Measurements from ENCODE around the gene PDE6C.
A peak's percentile ranks its signal among the peaks of the same experiment; 100 is the strongest.

Gene PDE6C

GRCh38 chr10:93608421-93608820 lies 3.9 kb upstream of the PDE6C start:
- DNase-seq, result no peak
- no peak overlapping the region for H3K27ac ChIP-seq (ENCODE audit: insufficient read depth in 1 of 2, low read depth in 1 of 2, low read length in 2 of 2, poor library complexity in 1 of 2, severe bottlenecking in 2 of 2)
- ChIA-PET POLR2A (no interaction called here), CTCF (no interaction called here)
- H3K27me3 ChIP-seq (replicated peaks in 2 of 5; ENCODE audit: control insufficient read depth in 4 of 5, insufficient read depth in 5 of 5, low read length in 4 of 5), result peaks cover 0 to 2% (median 1%) of the 10 kb centered on the region in 5 experiments
- no peaks in the 10 kb centered on the region for H3K9me3 ChIP-seq (ENCODE audit: control extremely low read depth in 1 of 5, control insufficient read depth in 4 of 5, insufficient read depth in 2 of 5, low read depth in 1 of 5, low read length in 4 of 5)
- no CpG with 5 or more reads among the region's 3 CpGs for WGBS (ENCODE audit: insufficient coverage)
- H3K36me3 ChIP-seq (ENCODE audit: control insufficient read depth in 4 of 4, insufficient read depth in 4 of 4, low read length in 3 of 4), result no peaks in the 10 kb centered on the region
- H3K4me1 ChIP-seq (ENCODE audit: control extremely low read depth in 1 of 4, control insufficient read depth in 4 of 4, insufficient read depth in 4 of 4, low read length in 3 of 4), result peaks cover 0 to 6% (median 6%) of the 10 kb centered on the region in 4 experiments
- no peak overlapping the region for H3K4me3 ChIP-seq (ENCODE audit: control insufficient read depth in 1 of 7, extremely low read depth in 1 of 7, insufficient read depth in 4 of 7, low read depth in 2 of 7, low read length in 6 of 7)

GRCh38 chr10:93613126-93613525 lies 789 bp downstream of the PDE6C start:
- ChIA-PET CTCF (no interaction called here), POLR2A (no interaction called here)
- Histone ChIP-seq H3K4me3 (ENCODE audit: control insufficient read depth in 1 of 7, extremely low read depth in 1 of 7, insufficient read depth in 4 of 7, low read depth in 2 of 7, low read length in 6 of 7) (no peak overlapping the region), H3K4me1 (ENCODE audit: control extremely low read depth in 1 of 4, control insufficient read depth in 4 of 4, insufficient read depth in 4 of 4, low read length in 3 of 4) (peaks cover 0 to 19% (median 5%) of the 10 kb centered on the region in 4 experiments), H3K9me3 (ENCODE audit: control extremely low read depth in 1 of 5, control insufficient read depth in 4 of 5, insufficient read depth in 2 of 5, low read depth in 1 of 5, low read length in 4 of 5) (no peaks in the 10 kb centered on the region), H3K27me3 (replicated peaks in 2 of 5; ENCODE audit: control insufficient read depth in 4 of 5, insufficient read depth in 5 of 5, low read length in 4 of 5) (no peaks in the 10 kb centered on the region), H3K27ac (ENCODE audit: insufficient read depth in 1 of 2, low read depth in 1 of 2, low read length in 2 of 2, poor library complexity in 1 of 2, severe bottlenecking in 2 of 2) (no peak overlapping the region), H3K36me3 (ENCODE audit: control insufficient read depth in 4 of 4, insufficient read depth in 4 of 4, low read length in 3 of 4) (no peaks in the 10 kb centered on the region)
- DNase-seq, result no peak
- 97% methylated on average over 3 of the region's 3 CpGs for WGBS (ENCODE audit: insufficient coverage)

GRCh38 chr10:93614101-93614825 lies 1.9 kb downstream of the PDE6C start:
- no peaks in the 10 kb centered on the region for H3K27me3 ChIP-seq (replicated peaks in 2 of 5; ENCODE audit: control insufficient read depth in 4 of 5, insufficient read depth in 5 of 5, low read length in 4 of 5)
- H3K4me1 ChIP-seq (ENCODE audit: control extremely low read depth in 1 of 4, control insufficient read depth in 4 of 4, insufficient read depth in 4 of 4, low read length in 3 of 4), result peaks cover 0 to 19% (median 5%) of the 10 kb centered on the region in 4 experiments
- POLR2A ChIA-PET, result interaction anchor here (0.6 kb wide), 1 partner anchor 39 kb away, joined by 6 read pairs; no protein-coding TSS in a partner anchor
- H3K9me3 ChIP-seq (ENCODE audit: control extremely low read depth in 1 of 5, control insufficient read depth in 4 of 5, insufficient read depth in 2 of 5, low read depth in 1 of 5, low read length in 4 of 5), result no peaks in the 10 kb centered on the region
- no peak overlapping the region for H3K27ac ChIP-seq (ENCODE audit: insufficient read depth in 1 of 2, low read depth in 1 of 2, low read length in 2 of 2, poor library complexity in 1 of 2, severe bottlenecking in 2 of 2)
- 100% methylated on average over 3 of the region's 7 CpGs for WGBS (ENCODE audit: insufficient coverage)
- DNase-seq, result no peak
- H3K4me3 ChIP-seq (ENCODE audit: control insufficient read depth in 1 of 7, extremely low read depth in 1 of 7, insufficient read depth in 4 of 7, low read depth in 2 of 7, low read length in 6 of 7), result no peak overlapping the region
- H3K36me3 ChIP-seq (ENCODE audit: control insufficient read depth in 4 of 4, insufficient read depth in 4 of 4, low read length in 3 of 4), result no peaks in the 10 kb centered on the region
- CTCF ChIA-PET, result interaction anchor here (1.7 to 2.4 kb wide), 2 partner anchors 14 to 60 kb away, joined by 3 to 9 read pairs; partner anchors contain the start of gene RBP4

DNA sequence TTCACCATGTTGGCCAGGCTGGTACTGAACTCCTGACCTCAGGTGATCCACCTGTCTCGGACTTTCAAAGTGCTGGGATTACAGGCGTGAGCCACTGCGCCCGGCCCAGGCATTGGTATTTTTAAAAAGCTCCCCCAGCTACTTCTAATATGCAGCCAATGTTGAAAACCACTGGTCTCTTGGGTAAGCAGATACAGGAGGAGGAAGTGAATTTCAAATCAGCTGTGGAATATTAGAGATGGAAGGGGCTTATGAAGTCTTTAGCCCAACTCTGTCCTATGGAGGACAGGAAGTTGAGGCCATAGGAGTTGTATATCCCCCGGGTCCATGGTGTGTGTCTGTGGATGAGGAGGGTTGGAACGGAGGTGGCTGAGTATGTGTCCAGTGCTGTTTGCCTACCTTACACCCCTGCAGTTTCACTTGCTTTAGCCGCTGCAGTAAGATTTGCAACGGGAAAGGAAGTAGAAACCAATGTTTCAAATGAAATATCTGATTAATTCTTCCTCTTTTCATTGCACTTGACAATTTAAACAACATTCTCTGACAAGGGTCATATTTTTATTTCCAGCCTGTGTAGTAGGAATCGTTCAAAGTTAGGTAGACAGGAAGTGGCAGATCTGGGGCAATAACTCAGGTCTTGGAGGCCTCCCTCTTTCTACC lies 3.4 kb downstream of the PDE6C start:
- DNase-seq, result peak in 2 of 3 donors; percentile 36 to 38

GRCh38 chr10:93620925-93621324 lies 8.6 kb downstream of the PDE6C start:
- DNase-seq, result no peak
- peaks cover 0 to 2% (median 0%) of the 10 kb centered on the region in 5 experiments for H3K27me3 ChIP-seq (replicated peaks in 2 of 5; ENCODE audit: control insufficient read depth in 4 of 5, insufficient read depth in 5 of 5, low read length in 4 of 5)
- no peak overlapping the region for H3K4me3 ChIP-seq (ENCODE audit: control insufficient read depth in 1 of 7, extremely low read depth in 1 of 7, insufficient read depth in 4 of 7, low read depth in 2 of 7, low read length in 6 of 7)
- H3K4me1 ChIP-seq (ENCODE audit: control extremely low read depth in 1 of 4, control insufficient read depth in 4 of 4, insufficient read depth in 4 of 4, low read length in 3 of 4), result peaks cover 0 to 14% (median 1%) of the 10 kb centered on the region in 4 experiments
- no peak overlapping the region for H3K27ac ChIP-seq (ENCODE audit: insufficient read depth in 1 of 2, low read depth in 1 of 2, low read length in 2 of 2, poor library complexity in 1 of 2, severe bottlenecking in 2 of 2)
- WGBS (ENCODE audit: insufficient coverage), result 80% methylated on average over 2 of the region's 7 CpGs
- H3K9me3 ChIP-seq (ENCODE audit: control extremely low read depth in 1 of 5, control insufficient read depth in 4 of 5, insufficient read depth in 2 of 5, low read depth in 1 of 5, low read length in 4 of 5), result no peaks in the 10 kb centered on the region
- ChIA-PET CTCF (no interaction called here), POLR2A (no interaction called here)
- no peaks in the 10 kb centered on the region for H3K36me3 ChIP-seq (ENCODE audit: control insufficient read depth in 4 of 4, insufficient read depth in 4 of 4, low read length in 3 of 4)

More for the DNA sequence above, 3.4 kb downstream of the PDE6C start:
- WGBS (ENCODE audit: insufficient coverage), result 7% methylated on average over 3 of the region's 9 CpGs
- Histone ChIP-seq H3K27ac (ENCODE audit: insufficient read depth in 1 of 2, low read depth in 1 of 2, low read length in 2 of 2, poor library complexity in 1 of 2, severe bottlenecking in 2 of 2) (no peak overlapping the region), H3K36me3 (ENCODE audit: control insufficient read depth in 4 of 4, insufficient read depth in 4 of 4, low read length in 3 of 4) (no peaks in the 10 kb centered on the region), H3K9me3 (ENCODE audit: control extremely low read depth in 1 of 5, control insufficient read depth in 4 of 5, insufficient read depth in 2 of 5, low read depth in 1 of 5, low read length in 4 of 5) (no peaks in the 10 kb centered on the region), H3K27me3 (replicated peaks in 2 of 5; ENCODE audit: control insufficient read depth in 4 of 5, insufficient read depth in 5 of 5, low read length in 4 of 5) (no peaks in the 10 kb centered on the region), H3K4me1 (ENCODE audit: control extremely low read depth in 1 of 4, control insufficient read depth in 4 of 4, insufficient read depth in 4 of 4, low read length in 3 of 4) (peaks cover 0 to 19% (median 5%) of the 10 kb centered on the region in 4 experiments), H3K4me3 (ENCODE audit: control insufficient read depth in 1 of 7, extremely low read depth in 1 of 7, insufficient read depth in 4 of 7, low read depth in 2 of 7, low read length in 6 of 7) (peak overlapping the region in 3 of 7 experiments; percentile 32 to 54 (median 46))
- CTCF ChIA-PET, result interaction anchor here (1.7 to 2.4 kb wide), 2 partner anchors 15 to 61 kb away, joined by 3 to 9 read pairs; partner anchors contain the start of gene RBP4
- POLR2A ChIA-PET, result no interaction called here

GRCh38 chr10:93622942-93623341 lies 10.6 kb downstream of the PDE6C start:
- DNase-seq, result no peak
- Histone ChIP-seq H3K9me3 (ENCODE audit: control extremely low read depth in 1 of 5, control insufficient read depth in 4 of 5, insufficient read depth in 2 of 5, low read depth in 1 of 5, low read length in 4 of 5) (no peaks in the 10 kb centered on the region), H3K4me3 (ENCODE audit: control insufficient read depth in 1 of 7, extremely low read depth in 1 of 7, insufficient read depth in 4 of 7, low read depth in 2 of 7, low read length in 6 of 7) (no peak overlapping the region), H3K27ac (ENCODE audit: insufficient read depth in 1 of 2, low read depth in 1 of 2, low read length in 2 of 2, poor library complexity in 1 of 2, severe bottlenecking in 2 of 2) (no peak overlapping the region), H3K36me3 (ENCODE audit: control insufficient read depth in 4 of 4, insufficient read depth in 4 of 4, low read length in 3 of 4) (no peaks in the 10 kb centered on the region), H3K27me3 (replicated peaks in 2 of 5; ENCODE audit: control insufficient read depth in 4 of 5, insufficient read depth in 5 of 5, low read length in 4 of 5) (peaks cover 0 to 2% (median 0%) of the 10 kb centered on the region in 5 experiments), H3K4me1 (ENCODE audit: control extremely low read depth in 1 of 4, control insufficient read depth in 4 of 4, insufficient read depth in 4 of 4, low read length in 3 of 4) (no peaks in the 10 kb centered on the region)
- ChIA-PET POLR2A (interaction anchor here (0.7 kb wide), 1 partner anchor 1897 kb away, joined by 7 read pairs; no protein-coding TSS in a partner anchor), CTCF (no interaction called here)
- WGBS (ENCODE audit: insufficient coverage), result 100% methylated on average over 1 of the region's 1 CpG

GRCh38 chr10:93628858-93629257 lies 16.5 kb downstream of the PDE6C start:
- Histone ChIP-seq H3K36me3 (ENCODE audit: control insufficient read depth in 4 of 4, insufficient read depth in 4 of 4, low read length in 3 of 4) (no peaks in the 10 kb centered on the region), H3K27me3 (replicated peaks in 2 of 5; ENCODE audit: control insufficient read depth in 4 of 5, insufficient read depth in 5 of 5, low read length in 4 of 5) (peaks cover 0 to 2% (median 0%) of the 10 kb centered on the region in 5 experiments), H3K4me1 (ENCODE audit: control extremely low read depth in 1 of 4, control insufficient read depth in 4 of 4, insufficient read depth in 4 of 4, low read length in 3 of 4) (no peaks in the 10 kb centered on the region), H3K9me3 (ENCODE audit: control extremely low read depth in 1 of 5, control insufficient read depth in 4 of 5, insufficient read depth in 2 of 5, low read depth in 1 of 5, low read length in 4 of 5) (no peaks in the 10 kb centered on the region), H3K27ac (ENCODE audit: insufficient read depth in 1 of 2, low read depth in 1 of 2, low read length in 2 of 2, poor library complexity in 1 of 2, severe bottlenecking in 2 of 2) (no peak overlapping the region), H3K4me3 (ENCODE audit: control insufficient read depth in 1 of 7, extremely low read depth in 1 of 7, insufficient read depth in 4 of 7, low read depth in 2 of 7, low read length in 6 of 7) (no peak overlapping the region)
- DNase-seq, result no peak
- ChIA-PET CTCF (no interaction called here), POLR2A (no interaction called here)
- 100% methylated on average over 2 of the region's 4 CpGs for WGBS (ENCODE audit: insufficient coverage)

All from common myeloid progenitor, CD34-positive (primary cell).